GM12878 (cell line): ENCODE results near the gene DYNLT2. TPM values are rescaled to one million over a fixed set of nuclear protein-coding genes. Genes with fewer than 3 reads are reported as not detected.
A peak's percentile ranks its signal among the peaks of the same experiment; 100 is the strongest.

Experiments used
- BACH1 ChIP-seq: fragments of 450-650 bp; IDR thresholded peaks from 2 replicates; pipeline ENCODE4 v1.6.1; 2017; ENCODE audit warnings: mild to moderate bottlenecking, borderline replicate concordance
- BCL11A ChIP-seq: IDR thresholded peaks from 2 replicates; pipeline ENCODE4 v1.6.1; 2011; ENCODE audit warnings: low read depth, low read length
- BHLHE40 ChIP-seq, 2 experiments: fragments of 450-650 bp in 1 of 2; IDR thresholded peaks; 2 replicates each; pipeline ENCODE4 v1.6.1; 2011 to 2017; ENCODE audit warnings: low read depth in 2 of 2, borderline replicate concordance in 1 of 2, improper control_type of control experiment in 1 of 2, low read length in 1 of 2, mild to moderate bottlenecking in 1 of 2
- CEBPB ChIP-seq, 2 experiments: fragments of 150-350 bp in 1 of 2; IDR thresholded peaks; 2 replicates each; pipeline ENCODE4 v1.6.1; 2012 to 2014; ENCODE audit warnings: low read depth in 2 of 2, low read length in 2 of 2, borderline replicate concordance in 1 of 2, inconsistent platforms in 1 of 2
- CHD2 ChIP-seq: IDR thresholded peaks from 2 replicates; pipeline ENCODE4 v1.6.1; 2011; ENCODE audit warnings: low read depth, low read length, improper control_type of control experiment, borderline replicate concordance
- DPF2 ChIP-seq: fragments of 450-650 bp; IDR thresholded peaks from 2 replicates; pipeline ENCODE4 v1.6.1; 2017; ENCODE audit warnings: mild to moderate bottlenecking
- EED ChIP-seq: sonication (generic); IDR thresholded peaks from 2 replicates; pipeline ENCODE4 v1.6.1; 2016; ENCODE audit warnings: antibody characterized with exemption, low read depth
- EGR1 ChIP-seq, 2 experiments: IDR thresholded peaks; 1 replicate in 1 of 2; 2 replicates in 1 of 2; pipeline ENCODE4 v1.6.1; 2011 to 2012; ENCODE audit warnings: low read depth in 2 of 2, low read length in 2 of 2, borderline replicate concordance in 1 of 2, mild to moderate bottlenecking in 1 of 2, moderate library complexity in 1 of 2
- GABPA ChIP-seq: IDR thresholded peaks from 2 replicates; pipeline ENCODE4 v1.6.1; 2014; ENCODE audit warnings: antibody characterized with exemption, low read depth, mild to moderate bottlenecking, inconsistent platforms
- GATAD2B ChIP-seq: fragments of 450-650 bp; conservative IDR thresholded peaks from 2 replicates; pipeline ENCODE4 v1.6.1; 2017; ENCODE audit warnings: low read depth, mild to moderate bottlenecking, moderate library complexity
- IKZF1 ChIP-seq: fragments of 450-650 bp; conservative IDR thresholded peaks from 2 replicates; pipeline ENCODE4 v1.6.1; 2017; ENCODE audit warnings: antibody characterized with exemption, mild to moderate bottlenecking
- LARP7 ChIP-seq: fragments of 450-650 bp; IDR thresholded peaks from 2 replicates; pipeline ENCODE4 v1.6.1; 2017; ENCODE audit warnings: mild to moderate bottlenecking
- MTA2 ChIP-seq: fragments of 450-650 bp; IDR thresholded peaks from 2 replicates; pipeline ENCODE4 v1.6.1; 2016; ENCODE audit warnings: low read depth, mild to moderate bottlenecking, moderate library complexity
- MXI1 ChIP-seq: fragments of 150-350 bp; IDR thresholded peaks from 2 replicates; pipeline ENCODE4 v1.6.1; 2011; ENCODE audit warnings: low read depth, mild to moderate bottlenecking, inconsistent platforms, low read length, improper control_type of control experiment
- NKRF ChIP-seq: fragments of 450-650 bp; conservative IDR thresholded peaks from 2 replicates; pipeline ENCODE4 v1.6.1; 2017; ENCODE audit warnings: mild to moderate bottlenecking, moderate library complexity
- NR2F1 ChIP-seq: fragments of 450-650 bp; conservative IDR thresholded peaks from 2 replicates; pipeline ENCODE4 v1.6.1; 2017; ENCODE audit warnings: mild to moderate bottlenecking
- PAX5 ChIP-seq: IDR thresholded peaks from 2 replicates; pipeline ENCODE4 v1.6.1; 2011; ENCODE audit warnings: low read depth, low read length, borderline replicate concordance
- RB1 ChIP-seq: fragments of 450-650 bp; formaldehyde crosslinking; IDR thresholded peaks from 2 replicates; pipeline ENCODE4 v1.6.1; 2017; ENCODE audit warnings: mild to moderate bottlenecking, borderline replicate concordance
- RFX5 ChIP-seq: IDR thresholded peaks from 2 replicates; pipeline ENCODE4 v1.6.1; 2011; ENCODE audit warnings: low read depth, low read length, improper control_type of control experiment
- SIN3A ChIP-seq: IDR thresholded peaks from 2 replicates; pipeline ENCODE4 v1.6.1; 2012; ENCODE audit warnings: low read depth, low read length, improper control_type of control experiment
- SIX5 ChIP-seq: IDR thresholded peaks from 2 replicates; pipeline ENCODE4 v1.6.1; 2011; ENCODE audit warnings: mild to moderate bottlenecking, low read depth, low read length, moderate library complexity; ENCODE audit not compliant: severe bottlenecking
- SMARCA5 ChIP-seq: fragments of 450-650 bp; IDR thresholded peaks from 2 replicates; pipeline ENCODE4 v1.6.1; 2017; ENCODE audit warnings: mild to moderate bottlenecking
- ZNF217 ChIP-seq: fragments of 450-650 bp; IDR thresholded peaks from 2 replicates; pipeline ENCODE4 v1.6.1; 2017; ENCODE audit warnings: antibody characterized with exemption, mild to moderate bottlenecking
- ZSCAN29 ChIP-seq: fragments of 450-650 bp; IDR thresholded peaks from 2 replicates; pipeline ENCODE4 v1.6.1; 2017; ENCODE audit warnings: mild to moderate bottlenecking, moderate library complexity
- polyA plus RNA-seq, 11 experiments: library from polyadenylated mRNA; depleted of rRNA in 4 of 11; unstranded in 6 of 11; stranded (reverse) in 5 of 11; fragments of >200 nt; fragmentation: Nextera tagmentation in 4 of 11; fragmentation: Illumina TruSeq in 1 of 11; extraction: Ambion mirVana in 4 of 11; extraction: Trizol in 1 of 11; gene quantifications; 1 replicate in 1 of 11; 2 replicates in 10 of 11; pipeline versions ENCODE4 v1.2.1 to v1.2.3, GENCODE V29; 2011 to 2016; ENCODE audit warnings: inconsistent platforms in 2 of 11, missing spikeins in 2 of 11, low read depth in 1 of 11
- total RNA-seq, 4 experiments: library from RNA; depleted of rRNA in 3 of 4; stranded (reverse); fragments of >200 nt in 3 of 4; fragmentation: Illumina TruSeq in 1 of 4; extraction: Trizol in 1 of 4; gene quantifications; 2 replicates each; pipeline versions ENCODE4 v1.2.1 to v1.2.3, GENCODE V29; 2013 to 2021
- TF ChIP-seq, protein P1 (sequence below): fragments of 450-650 bp; IDR thresholded peaks from 2 replicates; pipeline ENCODE4 v1.6.1; 2017; ENCODE audit warnings: mild to moderate bottlenecking, moderate library complexity

Gene DYNLT2
- total and polyA plus RNA-seq, 10 of the 15 experiments (the other 5 are each of a cell fraction or from before 2014, with no cell fraction given), result 2.2 to 5.9 (median 5.4) TPM

DNA sequence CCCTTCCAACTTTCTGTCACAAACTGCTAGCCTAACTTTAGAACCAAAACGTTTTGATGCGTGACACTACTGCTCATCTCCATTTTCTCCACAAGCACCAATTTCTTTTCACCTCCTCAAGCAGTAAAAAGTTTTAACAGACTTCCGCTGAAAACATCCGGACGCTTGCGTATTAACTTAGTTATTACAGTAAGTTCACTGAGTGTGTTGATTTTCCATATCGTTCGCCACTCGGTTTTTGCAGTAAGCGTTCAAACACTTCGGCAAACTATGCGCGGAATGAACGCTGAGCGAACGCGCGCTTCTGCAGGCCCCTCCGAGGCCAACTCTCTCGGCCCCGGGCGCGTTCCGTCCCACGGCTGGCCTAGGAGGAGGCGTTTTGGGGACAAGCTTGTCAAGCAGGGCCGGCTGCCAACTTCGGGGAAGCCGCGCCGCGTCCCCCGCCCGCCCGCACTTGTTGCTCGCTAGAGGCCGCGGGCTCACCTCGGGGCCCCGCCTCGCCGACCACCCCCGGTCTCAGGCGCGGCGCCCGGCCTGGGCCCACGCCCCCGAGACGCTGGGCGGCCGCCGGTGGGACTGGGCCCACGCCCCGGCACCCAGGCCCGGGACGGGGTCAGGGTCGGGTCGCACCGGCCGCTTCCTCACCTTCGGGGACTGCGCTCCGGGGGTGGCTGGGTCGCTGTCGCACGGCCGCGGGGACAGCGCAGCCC is 28.0 kb downstream of the DYNLT2 start (continued):
- TF ChIP-seq GABPA (peak; percentile 58), ZNF217 (0 out of 2 replicates have a peak, but pooled peaks have one; percentile 21), BHLHE40 (IDR thresholded peaks at IDR 0.05; ENCODE audit: borderline replicate concordance in 1 of 2, low read depth in 2 of 2, low read length in 1 of 2) (peak in 1 of 2 experiments; percentile 33; a peak in 1 of 4 replicates), MTA2 (peak; percentile 23; the same call in 1 of the 2 replicates), CEBPB (IDR thresholded peaks at IDR 0.05; ENCODE audit: borderline replicate concordance in 1 of 2, low read depth in 2 of 2, low read length in 2 of 2) (no peak), NR2F1 (peak; percentile 61), CHD2 (no peak), ZSCAN29 (peak; percentile 9; the same call in 1 of the 2 replicates), IKZF1 (0 out of 2 replicates have a peak, but pooled peaks have one; percentile 72), PAX5 (0 out of 2 replicates have a peak, but pooled peaks have one; percentile 3), BACH1 (0 out of 2 replicates have a peak, but pooled peaks have one; percentile 50), DPF2 (peak; percentile 45), SIN3A (0 out of 2 replicates have a peak, but pooled peaks have one; percentile 29), GATAD2B (peak; percentile 68), RFX5 (no peak), SIX5 (no peak), SMARCA5 (0 out of 2 replicates have a peak, but pooled peaks have one; percentile 18), MXI1 (peak; percentile 61; the same call in 1 of the 2 replicates), RB1 (peak; percentile 76; the same call in 1 of the 2 replicates), BCL11A (no peak), EGR1 (IDR thresholded peaks at IDR 0.05; ENCODE audit: borderline replicate concordance in 1 of 2, low read depth in 2 of 2, low read length in 2 of 2) (peak in 1 of 2 experiments; percentile 40; a peak in 1 of 3 replicates), EED (no peak), LARP7 (peak; percentile 71), NKRF (peak; percentile 77)
- TF ChIP-seq, protein P1, sequence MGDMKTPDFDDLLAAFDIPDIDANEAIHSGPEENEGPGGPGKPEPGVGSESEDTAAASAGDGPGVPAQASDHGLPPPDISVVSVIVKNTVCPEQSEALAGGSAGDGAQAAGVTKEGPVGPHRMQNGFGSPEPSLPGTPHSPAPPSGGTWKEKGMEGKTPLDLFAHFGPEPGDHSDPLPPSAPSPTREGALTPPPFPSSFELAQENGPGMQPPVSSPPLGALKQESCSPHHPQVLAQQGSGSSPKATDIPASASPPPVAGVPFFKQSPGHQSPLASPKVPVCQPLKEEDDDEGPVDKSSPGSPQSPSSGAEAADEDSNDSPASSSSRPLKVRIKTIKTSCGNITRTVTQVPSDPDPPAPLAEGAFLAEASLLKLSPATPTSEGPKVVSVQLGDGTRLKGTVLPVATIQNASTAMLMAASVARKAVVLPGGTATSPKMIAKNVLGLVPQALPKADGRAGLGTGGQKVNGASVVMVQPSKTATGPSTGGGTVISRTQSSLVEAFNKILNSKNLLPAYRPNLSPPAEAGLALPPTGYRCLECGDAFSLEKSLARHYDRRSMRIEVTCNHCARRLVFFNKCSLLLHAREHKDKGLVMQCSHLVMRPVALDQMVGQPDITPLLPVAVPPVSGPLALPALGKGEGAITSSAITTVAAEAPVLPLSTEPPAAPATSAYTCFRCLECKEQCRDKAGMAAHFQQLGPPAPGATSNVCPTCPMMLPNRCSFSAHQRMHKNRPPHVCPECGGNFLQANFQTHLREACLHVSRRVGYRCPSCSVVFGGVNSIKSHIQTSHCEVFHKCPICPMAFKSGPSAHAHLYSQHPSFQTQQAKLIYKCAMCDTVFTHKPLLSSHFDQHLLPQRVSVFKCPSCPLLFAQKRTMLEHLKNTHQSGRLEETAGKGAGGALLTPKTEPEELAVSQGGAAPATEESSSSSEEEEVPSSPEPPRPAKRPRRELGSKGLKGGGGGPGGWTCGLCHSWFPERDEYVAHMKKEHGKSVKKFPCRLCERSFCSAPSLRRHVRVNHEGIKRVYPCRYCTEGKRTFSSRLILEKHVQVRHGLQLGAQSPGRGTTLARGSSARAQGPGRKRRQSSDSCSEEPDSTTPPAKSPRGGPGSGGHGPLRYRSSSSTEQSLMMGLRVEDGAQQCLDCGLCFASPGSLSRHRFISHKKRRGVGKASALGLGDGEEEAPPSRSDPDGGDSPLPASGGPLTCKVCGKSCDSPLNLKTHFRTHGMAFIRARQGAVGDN, result no peak
